ENCODE results near the gene MC1R. TPM values are rescaled to one million over a fixed set of nuclear protein-coding genes. Genes with fewer than 3 reads are reported as not detected.

The MC1R gene
- total and polyA plus RNA-seq, 2 of the 8 experiments (the other 6 are each of a cell fraction or from before 2014, with no cell fraction given), result 2.2 to 2.9 TPM

DNA sequence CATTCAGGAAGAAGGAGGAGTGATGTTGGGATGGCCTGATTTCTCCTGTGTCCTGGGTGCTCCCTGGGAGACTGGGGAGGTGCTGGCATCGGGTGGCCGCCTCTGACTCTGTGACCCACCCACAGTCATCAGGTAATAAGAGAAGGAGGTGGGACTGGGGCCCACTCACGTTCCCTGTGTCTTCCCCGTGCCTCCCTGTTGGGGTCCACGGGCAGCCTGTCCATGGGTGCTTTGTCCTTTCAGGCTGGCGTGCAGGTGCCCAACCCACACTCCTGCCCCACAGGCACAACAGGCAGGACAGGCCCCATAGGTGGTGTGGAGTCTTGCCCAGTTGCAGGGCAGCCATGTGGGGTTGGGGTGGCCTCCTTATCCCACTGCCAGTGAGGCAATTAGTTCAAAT lies 33.9 kb downstream of the MC1R start:
- Histone ChIP-seq H2BK20ac (ENCODE audit: low read length) (no peak overlapping the region), H4K5ac (ENCODE audit: insufficient read length, low read depth, low read length) (no peak overlapping the region), H3K79me2 (ENCODE audit: control insufficient read depth in 1 of 2, insufficient read depth in 2 of 2, low read length in 2 of 2) (no peaks in the 10 kb centered on the region), H3K14ac (ENCODE audit: insufficient read length) (no peak overlapping the region), H3K9me3 (ENCODE audit: insufficient read depth in 2 of 2, low read depth in 1 of 2, low read length in 1 of 2) (no peaks in the 10 kb centered on the region), H3K27ac (ENCODE audit: low read depth, low read length) (no peak overlapping the region), H3K56ac (replicated peaks; ENCODE audit: insufficient read length, low read depth, low read length) (no peak overlapping the region), H3K9ac (replicated peaks in 1 of 4; ENCODE audit: extremely low read depth in 1 of 4, low read depth in 3 of 4, low read length in 3 of 4) (no peak overlapping the region), H3K4me1 (replicated peaks in 1 of 4; ENCODE audit: control insufficient read depth in 3 of 4, insufficient read depth in 4 of 4, low read length in 3 of 4) (peaks cover 0 to 9% (median 4%) of the 10 kb centered on the region in 4 experiments; a peak in 5 of 7 replicates), H4K8ac (ENCODE audit: extremely low read depth, insufficient read depth, low read length) (no peak overlapping the region), H3K4ac (replicated peaks; ENCODE audit: insufficient read length, low read depth, low read length) (no peak overlapping the region), H4K20me1 (replicated peaks in 1 of 2; ENCODE audit: control insufficient read depth in 1 of 2, insufficient read depth in 2 of 2, low read length in 2 of 2) (peaks cover 6 to 11% of the 10 kb centered on the region in 2 experiments), H4K91ac (replicated peaks; ENCODE audit: insufficient read length, low read length) (no peak overlapping the region), H2BK15ac (ENCODE audit: low read length) (no peak overlapping the region), H2BK5ac (ENCODE audit: low read depth, low read length) (no peak overlapping the region), H3K27me3 (replicated peaks in 1 of 4; ENCODE audit: control insufficient read depth in 3 of 4, extremely low read depth in 1 of 4, insufficient read depth in 3 of 4, low read length in 3 of 4) (peaks cover 2 to 12% (median 8%) of the 10 kb centered on the region in 4 experiments), H3K18ac (ENCODE audit: extremely low read depth, low read length) (no peak overlapping the region), H3K4me3 (ENCODE audit: extremely low read depth in 1 of 4, insufficient read depth in 2 of 4, low read depth in 3 of 4, low read length in 4 of 4) (no peak overlapping the region), H2BK120ac (replicated peaks; ENCODE audit: low read depth, low read length) (no peak overlapping the region), H3K79me1 (ENCODE audit: low read depth, low read length) (no peaks in the 10 kb centered on the region), H2AK5ac (ENCODE audit: low read depth, low read length) (no peak overlapping the region), H3K36me3 (ENCODE audit: control insufficient read depth in 2 of 4, insufficient read depth in 4 of 4, low read length in 3 of 4) (peaks cover 0 to 3% (median 0%) of the 10 kb centered on the region in 4 experiments; a peak in 1 of 8 replicates), H3K4me2 (ENCODE audit: insufficient read depth in 1 of 2, low read depth in 2 of 2, low read length in 2 of 2) (no peak overlapping the region), H3K23me2 (ENCODE audit: low read depth, low read length) (peaks cover 7% of the 10 kb centered on the region; the same call in 1 of the 2 replicates), H2AFZ (ENCODE audit: low read length) (no peak overlapping the region), H2BK12ac (ENCODE audit: low read depth, low read length) (no peak overlapping the region), H3K23ac (ENCODE audit: insufficient read length) (no peak overlapping the region)
- ChIA-PET CTCF (ENCODE audit: partially characterized antibody) (interaction anchor here (3.9 kb wide), 1 partner anchor 12 kb away, joined by 15 read pairs; no protein-coding TSS in a partner anchor), POLR2A (ENCODE audit: partially characterized antibody) (interaction anchor here (2.2 to 9.2 kb wide), 3 partner anchors 17 to 28 kb away, joined by 5 to 42 read pairs (median 10); partner anchors contain the start of gene TUBB3)
- no peak for DNase-seq (ENCODE audit: low read depth in 1 of 2, low spot score in 2 of 2)
- TF ChIP-seq YY1 (IDR thresholded peaks at IDR 0.05; ENCODE audit: low read depth, low read length), result no peak
- no peak for FAIRE-seq
- 91% methylated on average over 6 of the region's 6 CpGs; no CpG with 5 or more reads in 1 of the 2 experiments for WGBS, 2 experiments (ENCODE audit: extremely low coverage in 1 of 2, insufficient coverage in 1 of 2, insufficient read length in 1 of 2, insufficient replicate concordance in 2 of 2, low coverage in 1 of 2, low lambda C conversion rate in 2 of 2, missing lambda C conversion rate in 1 of 2)
